Breast epithelium (tissue), 4 donors: ENCODE measurements around the gene CAMTA1. TPM values are rescaled to one million over a fixed set of nuclear protein-coding genes. Genes with fewer than 3 reads are reported as not detected.

ENCODE experiments used
- DNase-seq, 2 donors: peaks; one replicate each; pipeline ENCODE4 v3.0.0-alpha.2; 2019; ENCODE audit warnings: low spot score in 2 of 2
- H3K27ac ChIP-seq, 2 donors: fragments of 200-600 bp; sonication (generic) in 1 of 2; one replicate each; pipeline ENCODE4 v1.5.1; 2016 to 2019; ENCODE audit warnings: mild to moderate bottlenecking in 1 of 2
- H3K27me3 ChIP-seq, 2 donors: fragments of 200-600 bp; sonication (generic) in 1 of 2; one replicate each; pipeline versions ENCODE4 v1.5.1 to v1.6.0; 2017 to 2019; ENCODE audit warnings: control low read depth in 1 of 2, mild to moderate bottlenecking in 1 of 2
- H3K36me3 ChIP-seq: fragments of 200-600 bp; one replicate; pipeline ENCODE4 v1.5.1; 2019
- H3K4me1 ChIP-seq, 2 donors: fragments of 200-600 bp; sonication (generic); one replicate each; pipeline ENCODE4 v1.5.1; 2016 to 2019; ENCODE audit warnings: control low read depth in 1 of 2
- H3K4me3 ChIP-seq, 3 donors: fragments of 200-600 bp; sonication (generic); 1 replicate in 2 of 3; 2 replicates in 1 of 3; pipeline ENCODE4 v1.5.1; 2016 to 2019; ENCODE audit warnings: mild to moderate bottlenecking in 3 of 3, moderate library complexity in 2 of 3
- H3K9me3 ChIP-seq, 2 donors: fragments of 200-600 bp; sonication (generic) in 1 of 2; one replicate each; pipeline ENCODE4 v1.5.1; 2016 to 2019; ENCODE audit warnings: control low read depth in 1 of 2
- CTCF ChIP-seq, 3 donors: fragments of 450-650 bp; IDR thresholded peaks; one replicate each; pipeline ENCODE4 v1.5.1; 2016 to 2017; ENCODE audit warnings: antibody characterized with exemption in 3 of 3, mild to moderate bottlenecking in 3 of 3, moderate library complexity in 3 of 3
- POLR2A ChIP-seq: fragments of 450-650 bp; IDR thresholded peaks from one replicate; pipeline ENCODE4 v1.6.1; 2016; ENCODE audit warnings: antibody characterized with exemption, mild to moderate bottlenecking, moderate library complexity
- POLR2AphosphoS5 ChIP-seq, 3 donors: sonication (generic); formaldehyde crosslinking; IDR thresholded peaks; one replicate each; pipeline ENCODE4 v1.6.1; 2017; ENCODE audit warnings: antibody characterized with exemption in 3 of 3
- intact Hi-C: fragments of 100-400 bp; cut with DNase I; formaldehyde crosslinking; loops from one replicate; pipeline ENCODE4 v1.15.1; 2023; ENCODE audit warnings: low total_unique reads
- total RNA-seq, 3 donors: library from RNA; depleted of rRNA; stranded (reverse); fragments of >200 nt; gene quantifications; one replicate each; pipeline ENCODE4 v1.1.0, GENCODE V29; 2016

Gene CAMTA1
- total RNA-seq, 3 donors from 2014 or later = 53.4 to 84.0 (median 61.9) TPM

- peak in 1 of 2 donors; percentile 15 for DNase-seq
- no peak overlapping the region for H3K27ac ChIP-seq
- no peak overlapping the region for H3K4me3 ChIP-seq
- H3K9me3 ChIP-seq = no peaks in the 10 kb centered on the region
- H3K27me3 ChIP-seq = no peaks in the 10 kb centered on the region
- no peaks in the 10 kb centered on the region for H3K36me3 ChIP-seq
- intact Hi-C loops = no loop called here
- no peaks in the 10 kb centered on the region for H3K4me1 ChIP-seq
- TF ChIP-seq POLR2AphosphoS5 (IDR thresholded peaks at IDR 0.05) (no peak), POLR2A (no peak), CTCF (IDR thresholded peaks at IDR 0.05) (no peak)
Observed at GRCh38 chr1:7406641-7407543, 621.6 kb downstream of the CAMTA1 start.

- peak in 1 of 2 donors; percentile 7 for DNase-seq
- H3K36me3 ChIP-seq = no peaks in the 10 kb centered on the region
- H3K4me3 ChIP-seq = no peak overlapping the region
- no peaks in the 10 kb centered on the region for H3K27me3 ChIP-seq
- intact Hi-C loops = no loop called here
- no peak overlapping the region for H3K27ac ChIP-seq
- no peaks in the 10 kb centered on the region for H3K9me3 ChIP-seq
- TF ChIP-seq POLR2AphosphoS5 (IDR thresholded peaks at IDR 0.05) (no peak), CTCF (IDR thresholded peaks at IDR 0.05) (no peak), POLR2A (no peak)
- H3K4me1 ChIP-seq = no peaks in the 10 kb centered on the region
Observed at GRCh38 chr1:7407544-7407895, 622.3 kb downstream of the CAMTA1 start.

GRCh38 chr1:7407980-7408770, 622.9 kb downstream of the CAMTA1 start:
- H3K27me3 ChIP-seq = no peaks in the 10 kb centered on the region
- no peaks in the 10 kb centered on the region for H3K9me3 ChIP-seq
- intact Hi-C loops = no loop called here
- H3K4me3 ChIP-seq = no peak overlapping the region
- no peaks in the 10 kb centered on the region for H3K36me3 ChIP-seq
- no peak overlapping the region for H3K27ac ChIP-seq
- TF ChIP-seq POLR2AphosphoS5 (IDR thresholded peaks at IDR 0.05) (no peak), CTCF (IDR thresholded peaks at IDR 0.05) (no peak), POLR2A (no peak)
- H3K4me1 ChIP-seq = no peaks in the 10 kb centered on the region
- peak in 1 of 2 donors; percentile 7 for DNase-seq

GRCh38 chr1:7408771-7409150, 623.5 kb downstream of the CAMTA1 start:
- H3K27me3 ChIP-seq = no peaks in the 10 kb centered on the region
- no peaks in the 10 kb centered on the region for H3K4me1 ChIP-seq
- no peak overlapping the region for H3K4me3 ChIP-seq
- no peaks in the 10 kb centered on the region for H3K9me3 ChIP-seq
- H3K36me3 ChIP-seq = no peaks in the 10 kb centered on the region
- TF ChIP-seq POLR2AphosphoS5 (IDR thresholded peaks at IDR 0.05) (no peak), CTCF (IDR thresholded peaks at IDR 0.05) (no peak), POLR2A (no peak)
- intact Hi-C loops = no loop called here
- peak in 1 of 2 donors; percentile 8 for DNase-seq
- no peak overlapping the region for H3K27ac ChIP-seq

GRCh38 chr1:7409278-7409677, 624.0 kb downstream of the CAMTA1 start:
- intact Hi-C loops = no loop called here
- Histone ChIP-seq H3K9me3 (no peaks in the 10 kb centered on the region), H3K27me3 (no peaks in the 10 kb centered on the region), H3K36me3 (no peaks in the 10 kb centered on the region), H3K4me3 (no peak overlapping the region), H3K4me1 (no peaks in the 10 kb centered on the region), H3K27ac (no peak overlapping the region)
- TF ChIP-seq POLR2AphosphoS5 (IDR thresholded peaks at IDR 0.05) (no peak), POLR2A (no peak), CTCF (IDR thresholded peaks at IDR 0.05) (no peak)
- DNase-seq = peak in 1 of 2 donors; percentile 5
